ENCODE results near the gene SASH1. TPM values are rescaled to one million over a fixed set of nuclear protein-coding genes. Genes with fewer than 3 reads are reported as not detected.
A peak's percentile ranks its signal among the peaks of the same experiment; 100 is the strongest.
"Not testable (repeated sequence)": the region's sequence is repeated elsewhere in the genome, so short reads cannot be mapped to it uniquely, and the experiment has no call there.

The SASH1 gene
- polyA plus RNA-seq, 3 donors, result 23.9 to 29.4 (median 26.6) TPM

DNA sequence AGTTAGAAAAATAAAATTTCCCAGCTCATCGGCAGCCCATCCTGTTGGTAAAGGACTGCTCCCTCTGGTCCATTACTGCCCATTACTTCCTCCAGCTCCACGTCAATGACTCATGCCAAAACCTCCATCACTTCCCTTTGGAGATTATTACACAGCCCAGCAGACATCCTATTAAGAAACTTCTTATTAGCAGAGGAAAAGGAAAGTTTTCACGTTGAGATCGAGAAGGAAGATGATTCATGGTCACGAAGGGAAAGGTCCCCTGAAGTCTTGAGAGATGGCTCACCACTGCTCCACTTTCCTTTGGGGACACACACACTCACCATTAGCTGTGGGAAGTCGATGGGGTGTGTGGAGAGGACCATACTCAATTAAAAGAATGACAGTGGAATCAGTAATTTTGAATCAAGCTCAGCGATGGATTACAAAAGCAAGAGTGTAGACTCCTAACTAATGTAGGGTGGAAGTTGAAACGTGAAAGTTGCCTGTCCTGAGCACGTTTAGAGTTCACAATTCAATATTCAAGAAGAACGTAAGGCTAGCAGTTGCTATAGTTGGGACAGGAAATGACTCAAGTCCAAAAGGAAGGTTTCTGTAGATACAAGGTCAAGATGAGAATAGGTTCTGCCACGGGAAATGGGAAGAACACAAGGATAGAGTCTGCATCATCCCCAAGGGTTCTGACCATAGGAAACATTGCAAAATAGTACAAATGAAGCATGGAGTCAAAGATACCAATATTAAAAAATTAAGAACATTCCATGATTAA, 21.6 kb downstream of the SASH1 start:
- DNase-seq, result no peak

DNA sequence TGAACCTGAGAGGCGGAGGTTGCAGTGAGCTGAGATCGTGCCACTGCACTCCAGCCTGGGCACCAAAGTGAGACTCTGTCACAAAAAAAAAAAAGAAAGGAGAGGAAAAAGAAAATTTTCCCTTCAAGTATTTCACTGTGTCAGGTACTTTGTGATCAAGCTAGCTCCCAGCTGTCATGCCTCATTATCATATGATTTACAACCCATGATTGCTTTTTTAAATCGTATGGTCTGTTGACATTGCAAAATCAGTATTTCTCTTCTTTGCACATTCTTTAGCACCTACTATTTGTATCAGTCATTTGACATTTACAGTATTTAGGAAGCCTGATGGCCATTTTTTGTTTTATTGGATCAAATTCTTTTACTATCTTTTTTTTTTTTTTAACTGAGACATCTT, 22.4 kb downstream of the SASH1 start:
- no peak for DNase-seq

DNA sequence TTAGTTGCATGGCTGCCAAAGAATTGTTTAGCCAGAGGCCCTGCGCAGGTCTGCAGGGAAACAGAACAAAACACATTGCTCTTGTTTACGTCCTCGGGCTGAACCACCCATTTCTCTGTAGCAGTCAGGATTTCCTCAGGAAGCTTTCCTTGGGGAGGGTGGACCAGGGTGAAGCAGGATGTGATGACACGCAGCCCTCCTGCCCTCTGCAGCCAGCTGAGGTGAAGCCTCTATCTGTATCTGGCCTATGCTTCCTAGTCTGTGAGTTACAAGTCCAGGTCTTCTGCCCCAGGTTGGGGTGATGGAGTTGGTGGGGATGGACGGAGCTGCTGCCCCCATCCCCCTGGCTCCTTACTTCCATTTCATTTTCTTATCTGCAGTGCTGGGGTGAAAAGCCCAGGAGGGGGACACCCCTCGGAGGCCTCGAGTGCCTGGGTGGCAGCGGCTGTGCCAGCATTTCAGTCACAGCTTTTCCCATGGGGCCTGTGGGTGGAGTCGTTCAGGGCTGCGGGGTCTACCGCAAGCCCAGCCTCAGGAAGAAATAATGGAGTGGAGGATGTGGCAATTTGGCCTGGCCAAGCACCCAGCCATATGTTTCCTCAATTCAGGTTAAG, 24.9 kb downstream of the SASH1 start:
- peak; percentile 29 for DNase-seq

DNA sequence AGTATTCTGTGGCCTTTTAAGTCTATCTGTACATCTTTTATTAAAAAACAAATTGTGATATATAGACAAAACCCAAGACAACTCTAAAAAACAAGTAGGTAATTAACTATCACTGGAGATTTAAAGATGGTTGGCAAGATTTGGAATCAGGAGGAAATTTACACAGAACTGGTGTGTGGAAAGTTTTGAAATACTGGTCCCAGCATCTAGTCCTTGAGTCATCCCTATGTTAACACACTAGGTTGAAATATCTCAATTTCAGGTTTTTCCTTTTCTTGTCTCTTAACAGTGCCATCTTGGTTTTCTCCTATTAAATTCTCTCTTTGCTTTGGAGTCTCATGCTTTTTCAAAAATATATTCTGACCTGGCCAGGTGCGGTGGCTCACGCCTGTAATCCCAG, 27.5 kb downstream of the SASH1 start:
- DNase-seq, result no peak

DNA sequence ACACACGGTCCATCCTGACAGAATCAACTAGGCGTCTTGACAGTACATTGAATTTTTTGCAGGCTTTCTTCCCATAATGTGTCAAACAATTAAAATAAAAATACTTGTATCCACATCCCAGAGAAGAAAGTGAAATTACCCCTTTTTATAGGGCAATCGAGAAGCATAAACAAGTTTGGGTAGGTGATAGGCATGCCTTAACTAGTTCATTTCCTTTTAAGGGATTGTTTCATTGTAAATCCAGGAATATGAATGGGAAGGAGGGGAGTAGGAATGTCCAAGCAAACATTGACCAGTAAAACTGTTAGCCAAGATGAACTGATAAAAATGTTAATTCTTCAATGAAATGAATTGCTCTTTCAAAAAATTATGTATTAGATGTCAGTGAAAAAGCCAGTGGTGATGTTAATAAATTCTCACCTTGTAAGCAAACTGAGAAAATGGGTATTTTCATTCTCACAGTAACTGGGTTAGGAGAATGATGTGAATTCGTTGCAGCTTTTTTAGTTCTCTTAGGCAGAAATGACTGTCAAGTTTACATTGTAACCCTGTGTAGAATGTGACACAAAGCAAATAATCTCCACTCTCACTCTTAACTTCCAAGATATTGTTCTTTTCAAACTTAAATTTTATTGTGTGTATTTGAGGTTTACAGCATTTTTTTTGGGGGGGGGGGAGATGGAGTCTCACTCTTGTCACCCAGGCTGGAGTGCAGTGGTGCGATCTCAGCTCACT, 31.6 kb downstream of the SASH1 start:
- no peak for DNase-seq

DNA sequence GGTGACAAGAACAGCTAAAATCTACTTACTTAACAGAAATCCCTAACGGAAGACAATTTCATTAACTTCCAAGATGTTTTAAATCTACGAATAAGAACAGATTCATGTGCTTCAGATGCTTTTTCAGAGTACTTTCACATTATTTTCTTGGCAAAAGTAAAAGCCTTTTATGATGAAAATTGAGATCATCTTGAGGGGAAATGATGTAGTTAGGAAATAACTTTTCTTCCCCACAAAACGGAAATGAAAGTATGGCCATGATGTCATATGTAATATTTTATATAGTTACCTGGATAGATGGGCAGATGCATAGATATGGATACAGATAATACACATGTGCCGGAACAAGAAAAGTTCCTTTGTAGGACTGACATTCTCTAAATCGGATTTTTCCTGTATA, 32.8 kb downstream of the SASH1 start:
- no peak for DNase-seq

DNA sequence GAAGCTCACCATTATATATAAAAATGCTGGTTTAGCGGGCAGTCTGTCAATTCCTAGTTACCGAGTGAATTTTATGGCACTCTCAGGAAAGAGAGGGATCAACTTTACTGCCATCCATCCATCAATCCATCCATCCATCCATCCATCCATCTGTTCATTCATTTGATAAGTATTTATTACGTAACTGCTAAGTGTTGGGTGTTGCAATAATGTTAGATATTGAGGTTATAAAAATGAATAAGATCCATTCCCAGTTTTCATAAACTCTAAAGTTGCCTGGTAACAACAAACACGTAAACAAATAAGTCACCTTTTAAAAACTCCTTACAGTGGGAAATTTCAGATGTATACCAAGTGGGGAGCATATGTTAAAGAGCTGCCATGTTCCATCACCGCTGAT, 36.8 kb downstream of the SASH1 start:
- no peak for DNase-seq

DNA sequence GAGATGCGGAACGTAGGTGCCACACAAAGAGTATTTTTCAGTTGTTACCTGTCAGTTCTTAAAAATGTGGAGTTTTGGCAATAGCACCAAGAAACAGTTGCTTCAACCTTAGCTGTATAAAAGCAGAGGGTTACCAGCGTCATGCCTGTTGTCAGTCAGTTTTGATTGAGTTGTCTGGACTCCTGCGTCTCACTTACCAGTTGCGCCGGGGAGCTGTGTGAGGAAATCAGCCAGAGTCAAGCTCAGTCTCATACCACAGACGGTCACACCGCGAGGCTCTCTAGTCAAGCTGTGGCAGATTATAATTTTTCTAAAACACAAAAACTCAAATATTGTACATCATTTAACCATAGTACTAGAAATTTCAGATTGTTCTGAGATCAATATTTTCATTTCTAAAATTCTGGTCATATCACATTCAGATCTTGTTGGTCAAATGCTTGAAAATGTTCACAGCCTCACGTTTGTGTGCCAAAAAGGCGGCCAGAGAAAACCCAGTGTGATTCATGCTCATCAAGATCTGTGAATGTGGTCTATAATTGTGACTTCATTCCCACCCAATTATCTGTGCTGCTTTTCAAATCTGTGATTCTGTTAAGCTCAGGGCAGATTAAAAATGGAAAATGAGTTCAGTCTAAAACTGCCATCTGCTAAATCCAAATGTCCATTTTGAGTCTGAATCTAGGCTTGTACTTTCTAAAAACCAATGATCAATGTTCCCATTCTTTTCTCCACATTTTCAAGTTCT, 37.5 kb downstream of the SASH1 start:
- DNase-seq, result no peak

DNA sequence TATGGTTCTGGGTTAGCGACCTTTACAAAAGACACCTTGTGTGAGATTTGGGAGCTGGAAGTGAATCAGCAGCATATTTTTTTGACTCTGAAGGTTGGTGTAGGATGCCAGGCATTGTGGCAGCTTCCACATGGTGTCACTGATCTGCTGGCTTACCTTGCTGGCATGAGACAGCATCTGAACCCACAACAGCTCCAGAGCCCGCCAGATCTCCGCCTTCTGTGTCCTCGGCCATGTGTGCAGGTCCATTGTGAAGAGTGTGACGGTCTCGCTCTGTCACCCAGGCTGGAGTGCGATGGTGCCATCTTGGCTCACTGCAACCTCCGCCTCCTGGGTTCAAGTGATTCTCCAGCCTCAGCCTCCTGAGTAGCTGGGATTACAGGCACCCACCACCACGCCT, 39.4 kb downstream of the SASH1 start:
- not testable (repeated sequence) for DNase-seq

DNA sequence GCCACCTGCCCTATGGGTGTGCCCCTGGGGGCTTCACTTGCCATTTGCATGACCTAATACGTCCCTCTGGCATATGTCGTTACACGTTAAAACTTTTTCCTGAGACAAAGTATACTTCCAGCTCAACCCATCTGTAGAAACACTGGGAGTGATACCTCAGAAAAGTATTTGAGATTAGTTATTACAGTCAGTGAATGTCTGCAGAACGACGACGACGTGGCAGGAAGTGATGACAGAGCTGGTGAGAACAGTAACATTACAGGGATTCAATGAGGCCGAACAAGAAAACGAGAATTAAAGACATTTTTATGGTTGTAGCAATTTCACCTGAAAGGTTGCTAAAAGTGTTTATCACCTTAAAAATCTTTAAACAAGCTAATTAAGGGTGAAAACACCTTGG, 40.2 kb downstream of the SASH1 start:
- DNase-seq, result no peak

DNA sequence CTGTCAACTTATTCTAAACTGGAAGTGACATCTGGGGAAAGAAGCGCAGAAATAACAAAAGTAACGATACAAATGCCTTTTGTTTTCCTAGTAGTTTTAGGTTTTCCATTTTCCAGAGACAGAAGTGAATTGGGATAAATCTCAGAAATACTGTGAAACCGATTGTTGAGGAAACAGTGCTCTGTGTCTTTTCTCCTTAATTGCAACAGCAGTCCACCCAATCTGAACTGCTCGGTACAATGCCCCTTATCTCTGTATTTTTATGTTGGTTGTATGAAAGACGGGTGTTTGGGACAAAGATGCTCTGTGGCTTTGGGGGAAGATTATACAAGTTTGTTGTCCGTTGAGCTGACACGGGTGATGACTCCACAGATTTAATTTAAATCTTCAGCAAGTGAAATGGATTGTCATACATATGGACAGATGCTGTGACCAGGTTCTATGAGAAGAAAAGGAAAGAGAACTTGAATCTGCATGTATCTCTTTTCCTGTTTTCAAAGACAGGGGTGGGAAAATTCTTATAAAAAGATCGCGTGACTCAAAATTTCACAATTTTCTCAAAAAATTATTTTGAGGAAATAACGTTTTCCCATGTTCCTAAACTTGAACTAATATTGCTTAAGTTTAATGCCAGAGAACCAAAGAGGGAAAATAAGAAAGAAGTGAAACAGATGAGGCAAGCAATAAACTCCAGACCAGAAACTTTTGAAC, 41.2 kb downstream of the SASH1 start:
- no peak for DNase-seq

DNA sequence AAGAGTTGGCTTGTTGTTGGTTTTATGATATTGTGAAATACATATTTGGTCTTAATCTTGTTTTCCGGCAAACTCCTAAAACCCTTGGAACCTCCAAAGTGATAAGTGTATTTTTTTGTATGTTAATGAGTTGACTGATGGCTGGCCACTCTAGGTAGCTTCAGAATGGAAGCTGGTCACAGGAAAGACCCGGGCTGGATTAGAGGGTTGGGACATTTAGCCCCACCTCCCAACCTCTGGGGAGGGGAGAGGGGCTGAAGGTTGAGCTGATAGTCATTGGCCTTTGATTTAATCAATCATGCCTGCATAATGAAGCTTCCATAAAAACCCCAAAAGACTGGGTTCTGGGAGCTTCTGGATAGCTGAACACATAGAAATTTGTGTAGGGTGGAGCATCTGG, 42.7 kb downstream of the SASH1 start:
- no peak for DNase-seq

DNA sequence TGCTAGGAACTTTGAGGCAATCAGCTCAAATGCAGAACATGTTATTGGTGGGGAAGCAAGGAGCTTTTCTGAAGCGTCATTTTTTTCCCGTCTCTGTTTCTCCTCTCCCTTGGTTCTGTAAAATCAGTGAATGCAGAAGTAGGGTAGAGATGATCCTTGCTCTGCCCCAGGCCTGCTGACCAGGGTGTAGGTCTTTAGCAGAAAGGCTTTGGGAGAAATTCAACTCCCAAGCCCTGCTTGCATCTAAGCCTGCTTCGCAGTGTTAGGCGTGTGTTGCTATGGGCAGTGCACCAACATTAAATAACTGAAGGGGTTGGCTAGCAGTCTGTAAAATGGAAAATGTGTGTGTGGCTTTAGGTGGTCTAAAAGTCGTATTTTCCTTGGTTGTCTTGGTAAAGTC, 45.9 kb downstream of the SASH1 start:
- no peak for DNase-seq

DNA sequence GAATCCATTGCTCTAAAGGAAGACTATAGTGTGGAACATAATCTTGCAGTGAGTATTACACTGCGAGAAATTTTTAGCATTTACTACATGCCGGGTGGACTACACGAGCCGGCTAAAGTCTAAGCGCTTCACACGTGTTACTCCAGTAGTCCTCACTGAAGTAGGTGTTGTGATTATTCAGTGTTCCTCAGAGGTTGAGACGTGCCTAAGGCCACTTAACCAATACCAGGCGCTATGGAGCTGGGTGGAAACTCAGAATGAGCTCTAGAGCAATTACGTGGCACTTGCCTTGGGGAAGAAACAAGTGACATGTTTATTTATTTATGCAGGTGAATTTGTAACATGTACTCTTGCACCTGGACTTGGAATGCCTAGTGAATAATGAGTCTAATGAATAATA, 46.4 kb downstream of the SASH1 start:
- no peak for DNase-seq

DNA sequence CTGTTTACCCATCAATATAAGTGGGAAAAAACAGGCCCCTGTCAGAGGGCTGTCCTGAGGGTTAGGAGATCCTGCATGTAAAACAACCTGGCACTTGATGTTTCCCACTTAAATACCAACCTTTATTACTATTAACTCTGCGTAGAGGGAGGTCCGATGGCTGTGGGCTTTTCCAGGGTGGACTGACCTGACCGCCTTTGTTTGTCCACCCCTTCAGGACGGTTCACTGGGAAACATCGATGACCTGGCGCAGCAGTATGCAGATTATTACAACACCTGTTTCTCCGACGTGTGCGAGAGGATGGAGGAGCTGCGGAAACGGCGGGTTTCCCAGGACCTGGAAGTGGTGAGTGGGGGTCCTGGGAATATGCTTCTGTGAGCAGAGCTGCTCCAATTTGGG, 47.3 kb downstream of the SASH1 start:
- no peak for DNase-seq

DNA sequence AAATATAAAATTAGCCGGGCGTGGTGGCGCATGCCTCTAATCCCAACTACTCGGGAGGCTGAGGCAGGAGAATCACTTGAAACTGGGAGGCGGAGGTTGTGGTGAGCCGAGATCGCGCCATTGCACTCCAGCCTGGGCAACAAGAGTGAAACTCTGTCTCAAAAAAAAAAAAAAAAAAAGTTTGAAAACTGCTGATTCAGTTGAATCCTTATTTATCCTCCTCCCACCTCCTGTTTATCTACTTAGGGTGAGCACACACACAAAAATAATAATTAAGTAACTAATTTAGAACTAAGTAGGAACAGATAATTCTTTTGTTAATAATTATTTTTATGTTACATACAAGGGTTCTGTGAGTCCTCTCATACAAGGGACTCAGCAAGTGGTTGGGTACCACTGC, 49.5 kb downstream of the SASH1 start:
- DNase-seq, result not testable (repeated sequence)

DNA sequence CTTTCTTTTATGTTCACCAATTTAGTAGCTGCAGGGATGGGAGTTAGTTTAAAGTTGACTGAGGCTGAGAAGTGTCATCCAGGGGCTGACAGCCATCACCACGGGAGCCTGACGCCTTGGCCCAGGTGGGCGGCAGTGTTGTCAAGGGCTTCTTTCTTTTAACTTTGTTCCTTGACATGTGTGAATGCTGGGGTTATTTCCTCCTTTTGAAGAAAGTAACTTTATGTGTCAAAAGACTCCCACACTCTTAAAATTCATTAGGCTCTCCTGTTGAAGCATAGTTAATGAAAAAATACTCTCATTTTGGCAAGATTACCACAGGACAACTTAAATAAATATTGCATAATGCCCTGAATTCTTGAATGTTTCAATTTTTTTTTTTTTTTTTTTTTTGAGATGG, 50.0 kb downstream of the SASH1 start:
- DNase-seq, result no peak

DNA sequence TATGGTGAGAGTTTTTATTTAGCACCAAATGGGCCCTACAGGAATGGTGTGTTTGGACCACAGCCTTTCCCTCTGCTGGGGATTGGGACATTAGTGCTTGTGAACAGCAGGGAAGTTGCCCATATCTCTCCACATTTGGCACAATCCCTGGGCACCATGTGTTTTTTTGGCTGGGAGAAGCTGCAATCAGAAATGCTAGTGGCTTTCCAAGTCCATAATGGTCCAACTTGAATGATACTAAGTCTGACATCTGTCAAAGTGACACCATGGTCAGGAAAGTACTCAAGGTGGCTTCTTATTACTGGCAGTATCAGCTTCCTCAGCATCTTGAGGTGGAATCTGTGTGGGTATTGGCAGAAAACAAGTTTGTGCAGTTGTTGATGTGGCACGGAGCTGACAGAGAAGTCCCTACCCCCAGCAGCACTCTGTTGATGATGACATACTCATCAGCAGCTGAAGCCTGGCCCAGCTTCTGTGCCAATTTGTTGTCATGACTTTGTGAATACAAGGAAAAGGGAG, 53.0 kb downstream of the SASH1 start:
- DNase-seq, result no peak

DNA sequence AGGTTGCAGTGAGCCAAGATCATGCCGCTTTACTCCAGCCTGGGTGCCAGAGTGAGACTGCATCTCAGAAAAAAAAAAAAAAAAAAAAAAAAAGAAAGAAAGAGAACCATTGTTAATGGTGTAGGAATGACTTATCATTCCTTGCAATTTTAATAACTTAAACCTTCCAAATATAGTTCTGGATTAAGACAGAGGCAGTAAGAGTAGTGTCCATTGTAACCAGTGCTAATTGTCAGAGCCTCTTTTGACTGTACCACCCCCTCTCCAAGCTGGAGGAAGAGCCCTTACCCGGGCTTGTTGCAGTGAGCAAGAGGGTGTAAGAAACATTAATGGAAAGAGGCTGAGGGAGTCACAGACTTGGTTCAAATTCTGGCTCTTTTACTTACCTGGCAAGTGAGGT, 53.8 kb downstream of the SASH1 start:
- DNase-seq, result no peak

DNA sequence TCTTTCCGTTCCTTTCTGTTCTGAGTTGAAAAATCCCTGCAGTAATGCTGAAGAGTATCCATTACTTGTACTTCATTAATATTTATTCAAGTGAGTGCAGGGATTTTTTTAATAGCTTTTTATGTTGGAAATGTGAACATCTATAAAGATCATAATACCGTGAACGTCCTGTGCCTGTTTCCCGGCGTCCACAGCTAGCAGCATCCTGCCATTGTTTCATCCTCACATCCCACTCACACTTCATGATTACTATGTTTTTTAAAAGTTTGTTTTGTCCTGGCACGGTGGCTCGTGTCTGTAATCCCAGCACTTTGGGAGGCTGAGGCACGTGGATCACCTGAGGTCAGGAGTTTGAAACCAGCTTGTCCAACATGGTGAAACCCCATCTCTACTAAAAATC, 54.3 kb downstream of the SASH1 start:
- no peak for DNase-seq

DNA sequence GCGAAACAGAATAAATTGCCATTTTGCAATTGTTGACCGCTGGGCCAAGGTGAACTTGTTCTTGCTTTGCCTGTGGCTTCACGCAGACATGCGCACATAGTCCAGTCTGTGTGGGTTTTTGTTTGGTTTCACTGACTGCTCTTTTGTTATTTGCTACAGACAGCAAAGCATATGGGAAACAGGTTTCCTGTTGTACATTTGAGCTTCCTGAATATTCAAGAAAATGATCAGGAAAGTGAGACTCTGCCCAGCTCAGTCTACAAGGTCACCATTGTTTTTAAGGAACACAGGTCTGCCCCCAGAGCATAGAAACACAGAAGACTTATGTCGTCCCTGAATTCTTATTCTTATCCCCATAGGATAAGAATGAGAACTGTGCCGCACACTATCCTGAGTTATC, 55.6 kb downstream of the SASH1 start:
- DNase-seq, result no peak

DNA sequence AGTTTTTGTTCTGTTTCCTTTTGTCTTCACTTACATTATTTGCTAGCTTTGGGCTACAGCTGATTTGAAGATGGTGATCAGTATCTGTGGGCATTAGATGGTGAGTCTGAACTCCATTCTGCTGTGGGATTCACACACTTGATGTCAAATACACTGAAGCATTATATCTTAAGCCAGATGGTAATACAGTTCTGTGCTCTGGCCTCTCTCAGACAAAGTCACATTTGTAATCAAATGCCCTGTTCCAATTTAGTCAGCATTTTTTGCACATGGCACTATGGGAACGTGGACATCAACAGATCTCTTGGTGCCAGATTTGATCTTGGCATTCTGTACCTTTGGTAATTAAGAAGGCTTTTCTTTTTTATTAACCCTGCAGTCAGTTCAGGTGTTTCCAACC, 56.0 kb downstream of the SASH1 start:
- no peak for DNase-seq
